H1 (cell line): Measurements from ENCODE around the gene NGEF. TPM values are rescaled to one million over a fixed set of nuclear protein-coding genes. Genes with fewer than 3 reads are reported as not detected.

Experiments used
- polyA plus RNA-seq, 7 experiments: library from polyadenylated mRNA; depleted of rRNA in 3 of 7; stranded (reverse) in 5 of 7; unstranded in 2 of 7; fragments of >200 nt in 5 of 7; fragments of 200-250 nt in 2 of 7; gene quantifications; 1 replicate in 5 of 7; 2 replicates in 1 of 7; 4 replicates in 1 of 7; pipeline versions ENCODE4 v1.2.1 to v1.2.3, GENCODE V29; 2011 to 2013; ENCODE audit warnings: missing spikeins in 2 of 7, mixed read lengths in 2 of 7
- total RNA-seq: library from RNA; stranded (reverse); fragmentation: NEBNext Ultra II Directional; extraction: Animal tissue kit (Norgen Biotek cat#: 25700); gene quantifications from 2 replicates; pipeline ENCODE4 v1.2.1, GENCODE V29; 2021
- TF ChIP-seq, protein P1 (sequence below): fragments of 300-600 bp; sonication (generic); IDR thresholded peaks from 2 replicates; pipeline ENCODE4 v1.7.1; 2012; ENCODE audit warnings: low read length, moderate library complexity, mild to moderate bottlenecking, inconsistent platforms; ENCODE audit not compliant: insufficient replicate concordance

NGEF gene
- total and polyA plus RNA-seq, 2 of the 8 experiments (the other 6 are each of a cell fraction or from before 2014, with no cell fraction given) = 2.7 to 3.2 TPM

DNA sequence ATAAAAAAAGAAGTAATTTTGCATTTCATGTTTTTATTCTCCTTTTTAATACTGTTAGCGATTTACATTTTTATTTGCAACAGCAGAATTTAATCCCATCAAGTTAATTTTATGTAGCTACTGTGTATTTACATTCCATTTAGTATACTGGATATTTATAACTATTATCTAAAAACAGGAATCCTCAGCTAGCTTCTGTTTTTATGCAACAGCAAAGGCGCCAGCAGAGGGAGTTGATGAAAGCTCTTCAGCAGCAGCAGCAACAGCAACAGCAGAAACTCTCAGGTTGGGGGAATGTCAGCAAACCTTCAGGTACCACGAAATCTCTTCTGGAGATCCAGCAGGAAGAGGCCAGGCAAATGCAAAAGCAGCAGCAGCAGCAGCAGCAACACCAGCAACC, 169.2 kb downstream of the NGEF start (continued):
- TF ChIP-seq, protein P1, sequence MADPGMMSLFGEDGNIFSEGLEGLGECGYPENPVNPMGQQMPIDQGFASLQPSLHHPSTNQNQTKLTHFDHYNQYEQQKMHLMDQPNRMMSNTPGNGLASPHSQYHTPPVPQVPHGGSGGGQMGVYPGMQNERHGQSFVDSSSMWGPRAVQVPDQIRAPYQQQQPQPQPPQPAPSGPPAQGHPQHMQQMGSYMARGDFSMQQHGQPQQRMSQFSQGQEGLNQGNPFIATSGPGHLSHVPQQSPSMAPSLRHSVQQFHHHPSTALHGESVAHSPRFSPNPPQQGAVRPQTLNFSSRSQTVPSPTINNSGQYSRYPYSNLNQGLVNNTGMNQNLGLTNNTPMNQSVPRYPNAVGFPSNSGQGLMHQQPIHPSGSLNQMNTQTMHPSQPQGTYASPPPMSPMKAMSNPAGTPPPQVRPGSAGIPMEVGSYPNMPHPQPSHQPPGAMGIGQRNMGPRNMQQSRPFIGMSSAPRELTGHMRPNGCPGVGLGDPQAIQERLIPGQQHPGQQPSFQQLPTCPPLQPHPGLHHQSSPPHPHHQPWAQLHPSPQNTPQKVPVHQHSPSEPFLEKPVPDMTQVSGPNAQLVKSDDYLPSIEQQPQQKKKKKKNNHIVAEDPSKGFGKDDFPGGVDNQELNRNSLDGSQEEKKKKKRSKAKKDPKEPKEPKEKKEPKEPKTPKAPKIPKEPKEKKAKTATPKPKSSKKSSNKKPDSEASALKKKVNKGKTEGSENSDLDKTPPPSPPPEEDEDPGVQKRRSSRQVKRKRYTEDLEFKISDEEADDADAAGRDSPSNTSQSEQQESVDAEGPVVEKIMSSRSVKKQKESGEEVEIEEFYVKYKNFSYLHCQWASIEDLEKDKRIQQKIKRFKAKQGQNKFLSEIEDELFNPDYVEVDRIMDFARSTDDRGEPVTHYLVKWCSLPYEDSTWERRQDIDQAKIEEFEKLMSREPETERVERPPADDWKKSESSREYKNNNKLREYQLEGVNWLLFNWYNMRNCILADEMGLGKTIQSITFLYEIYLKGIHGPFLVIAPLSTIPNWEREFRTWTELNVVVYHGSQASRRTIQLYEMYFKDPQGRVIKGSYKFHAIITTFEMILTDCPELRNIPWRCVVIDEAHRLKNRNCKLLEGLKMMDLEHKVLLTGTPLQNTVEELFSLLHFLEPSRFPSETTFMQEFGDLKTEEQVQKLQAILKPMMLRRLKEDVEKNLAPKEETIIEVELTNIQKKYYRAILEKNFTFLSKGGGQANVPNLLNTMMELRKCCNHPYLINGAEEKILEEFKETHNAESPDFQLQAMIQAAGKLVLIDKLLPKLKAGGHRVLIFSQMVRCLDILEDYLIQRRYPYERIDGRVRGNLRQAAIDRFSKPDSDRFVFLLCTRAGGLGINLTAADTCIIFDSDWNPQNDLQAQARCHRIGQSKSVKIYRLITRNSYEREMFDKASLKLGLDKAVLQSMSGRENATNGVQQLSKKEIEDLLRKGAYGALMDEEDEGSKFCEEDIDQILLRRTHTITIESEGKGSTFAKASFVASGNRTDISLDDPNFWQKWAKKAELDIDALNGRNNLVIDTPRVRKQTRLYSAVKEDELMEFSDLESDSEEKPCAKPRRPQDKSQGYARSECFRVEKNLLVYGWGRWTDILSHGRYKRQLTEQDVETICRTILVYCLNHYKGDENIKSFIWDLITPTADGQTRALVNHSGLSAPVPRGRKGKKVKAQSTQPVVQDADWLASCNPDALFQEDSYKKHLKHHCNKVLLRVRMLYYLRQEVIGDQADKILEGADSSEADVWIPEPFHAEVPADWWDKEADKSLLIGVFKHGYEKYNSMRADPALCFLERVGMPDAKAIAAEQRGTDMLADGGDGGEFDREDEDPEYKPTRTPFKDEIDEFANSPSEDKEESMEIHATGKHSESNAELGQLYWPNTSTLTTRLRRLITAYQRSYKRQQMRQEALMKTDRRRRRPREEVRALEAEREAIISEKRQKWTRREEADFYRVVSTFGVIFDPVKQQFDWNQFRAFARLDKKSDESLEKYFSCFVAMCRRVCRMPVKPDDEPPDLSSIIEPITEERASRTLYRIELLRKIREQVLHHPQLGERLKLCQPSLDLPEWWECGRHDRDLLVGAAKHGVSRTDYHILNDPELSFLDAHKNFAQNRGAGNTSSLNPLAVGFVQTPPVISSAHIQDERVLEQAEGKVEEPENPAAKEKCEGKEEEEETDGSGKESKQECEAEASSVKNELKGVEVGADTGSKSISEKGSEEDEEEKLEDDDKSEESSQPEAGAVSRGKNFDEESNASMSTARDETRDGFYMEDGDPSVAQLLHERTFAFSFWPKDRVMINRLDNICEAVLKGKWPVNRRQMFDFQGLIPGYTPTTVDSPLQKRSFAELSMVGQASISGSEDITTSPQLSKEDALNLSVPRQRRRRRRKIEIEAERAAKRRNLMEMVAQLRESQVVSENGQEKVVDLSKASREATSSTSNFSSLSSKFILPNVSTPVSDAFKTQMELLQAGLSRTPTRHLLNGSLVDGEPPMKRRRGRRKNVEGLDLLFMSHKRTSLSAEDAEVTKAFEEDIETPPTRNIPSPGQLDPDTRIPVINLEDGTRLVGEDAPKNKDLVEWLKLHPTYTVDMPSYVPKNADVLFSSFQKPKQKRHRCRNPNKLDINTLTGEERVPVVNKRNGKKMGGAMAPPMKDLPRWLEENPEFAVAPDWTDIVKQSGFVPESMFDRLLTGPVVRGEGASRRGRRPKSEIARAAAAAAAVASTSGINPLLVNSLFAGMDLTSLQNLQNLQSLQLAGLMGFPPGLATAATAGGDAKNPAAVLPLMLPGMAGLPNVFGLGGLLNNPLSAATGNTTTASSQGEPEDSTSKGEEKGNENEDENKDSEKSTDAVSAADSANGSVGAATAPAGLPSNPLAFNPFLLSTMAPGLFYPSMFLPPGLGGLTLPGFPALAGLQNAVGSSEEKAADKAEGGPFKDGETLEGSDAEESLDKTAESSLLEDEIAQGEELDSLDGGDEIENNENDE = no peak
